ENCODE measurements around the gene SPDYE4.

Gene SPDYE4

DNA sequence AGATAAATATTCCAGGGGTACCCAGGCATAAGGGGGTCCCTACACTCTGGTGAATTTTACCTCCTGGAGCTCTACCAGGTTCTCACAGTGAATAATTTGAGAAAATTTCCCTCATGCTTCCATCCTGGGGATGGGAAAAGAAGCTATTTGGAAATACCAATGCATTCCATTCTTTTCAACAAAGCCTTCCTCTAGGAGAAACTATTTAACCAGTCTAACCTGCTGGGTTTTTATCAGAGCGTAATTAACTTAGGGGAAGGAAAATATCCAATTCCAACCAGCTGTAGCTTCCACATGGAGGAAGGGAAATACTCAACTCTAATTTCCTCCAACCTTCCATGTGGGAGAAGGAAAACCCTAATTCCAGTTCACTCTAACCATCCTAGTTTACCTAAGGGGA lies 23.8 kb upstream of the SPDYE4 start:
- no peak for DNase-seq

DNA sequence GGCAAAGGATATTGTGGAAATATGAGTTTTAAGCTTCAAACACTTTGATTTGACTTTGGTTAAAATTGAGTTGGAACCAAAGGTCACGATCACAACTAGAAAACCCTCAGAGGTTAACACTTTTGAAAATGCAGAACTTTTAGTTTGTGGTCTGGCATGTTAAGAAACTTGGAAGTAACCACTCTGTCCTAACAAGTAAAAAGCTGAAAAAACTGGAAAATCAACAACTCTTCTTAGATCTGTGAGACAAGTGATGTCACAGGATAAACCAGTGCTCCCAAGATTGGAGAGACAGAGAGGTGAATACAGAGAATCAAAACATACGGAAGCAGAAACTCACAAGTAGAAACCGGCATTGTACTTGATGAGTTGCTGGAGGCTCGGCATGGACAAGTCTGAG lies 23.4 kb upstream of the SPDYE4 start:
- DNase-seq: no peak

- no peak for DNase-seq
Observed at GRCh38 chr17:8776881-8777280, 18.5 kb upstream of the SPDYE4 start.

DNA sequence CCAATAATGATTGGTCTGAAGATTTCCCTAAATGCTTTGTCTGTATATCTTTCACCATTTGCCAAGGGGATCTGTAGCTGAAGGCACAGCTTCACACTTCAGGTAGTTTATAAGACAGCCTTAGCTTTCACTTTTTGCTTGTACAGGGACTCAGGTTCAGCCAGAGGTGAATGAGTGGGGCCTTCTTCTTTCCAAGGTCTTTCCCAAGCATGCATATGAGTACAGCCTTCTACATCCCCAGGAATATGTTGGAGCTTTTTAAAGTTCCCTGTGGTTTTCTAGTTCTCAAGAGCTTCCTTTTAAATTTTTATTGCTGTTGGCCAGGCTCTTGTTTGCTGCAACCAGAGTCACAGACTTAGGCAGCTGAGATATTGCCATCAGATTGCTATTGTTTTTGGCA lies 17.9 kb upstream of the SPDYE4 start:
- DNase-seq: no peak

GRCh38 chr17:8766731-8767130 lies 8.4 kb upstream of the SPDYE4 start:
- no peak for DNase-seq

DNA sequence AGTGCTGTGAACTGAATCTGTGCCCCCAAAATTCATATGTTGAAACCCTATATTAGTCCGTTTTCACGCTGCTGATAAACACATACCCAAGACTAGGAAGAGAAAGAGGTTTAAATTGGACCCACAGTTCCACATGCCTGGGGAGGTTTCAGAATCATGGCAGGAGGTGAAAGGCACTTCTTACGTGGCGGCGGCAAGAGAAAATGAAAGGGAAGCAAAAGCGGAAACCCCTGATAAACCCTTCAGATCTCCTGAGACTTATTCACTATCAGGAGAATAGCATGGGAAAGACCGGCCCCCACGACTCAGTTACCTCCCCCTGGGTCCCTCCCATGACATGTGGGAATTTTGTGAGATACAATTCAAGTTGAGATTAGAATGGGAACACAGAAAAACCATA lies 3.7 kb upstream of the SPDYE4 start:
- DNase-seq: no peak

DNA sequence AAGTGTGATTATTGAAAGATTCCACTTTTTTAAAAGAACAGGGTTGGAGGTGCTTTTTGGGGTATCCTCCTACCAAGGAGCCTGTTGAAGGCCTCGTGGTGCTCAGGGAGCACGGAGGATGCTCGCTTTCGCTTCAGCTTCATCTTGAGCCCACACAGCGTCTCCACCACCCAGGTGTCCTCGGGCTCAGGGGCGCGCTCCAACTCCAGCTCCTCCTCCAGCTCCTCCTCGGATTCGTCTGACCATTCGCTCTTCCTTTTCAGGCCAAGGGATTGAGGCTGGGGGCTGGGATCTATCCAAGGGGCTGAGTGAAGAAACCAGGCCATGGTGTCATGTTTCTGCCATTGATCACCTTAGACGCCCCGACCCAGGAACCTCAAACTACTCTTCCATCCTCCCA lies 1.2 kb downstream of the SPDYE4 start:
- DNase-seq: no peak

DNA sequence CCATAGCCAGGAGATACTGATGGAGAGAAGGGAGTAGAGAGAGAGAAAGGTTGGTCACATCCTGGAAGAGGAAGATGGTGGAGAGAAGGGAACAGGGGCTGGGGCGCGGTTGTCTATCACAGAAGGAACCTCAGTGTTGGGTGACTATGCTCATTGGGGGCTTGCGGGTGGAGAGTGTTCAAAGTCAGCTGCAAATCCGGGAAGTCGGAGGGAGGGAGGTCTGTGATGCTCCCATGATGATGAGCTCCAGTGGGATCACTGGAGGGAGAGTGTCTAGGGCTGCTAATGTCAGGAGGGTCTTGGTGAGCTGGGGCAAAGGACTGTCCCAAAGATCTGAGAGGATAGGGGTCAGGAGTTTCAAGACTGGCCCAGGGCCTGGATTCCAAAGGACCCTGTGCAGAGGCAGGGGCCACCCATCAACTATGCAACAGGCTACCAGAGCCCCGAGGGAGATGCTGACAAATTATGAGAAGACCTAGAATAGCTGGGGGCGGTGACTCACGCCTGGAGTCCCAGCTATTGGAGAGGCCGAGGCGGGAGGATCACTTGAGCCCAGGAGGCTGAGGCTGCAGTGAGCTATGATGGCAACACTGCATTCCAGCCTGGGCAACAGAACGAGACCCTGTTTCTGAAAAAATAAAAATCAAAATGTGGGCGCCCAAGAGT lies 2.6 kb downstream of the SPDYE4 start:
- DNase-seq: no peak

DNA sequence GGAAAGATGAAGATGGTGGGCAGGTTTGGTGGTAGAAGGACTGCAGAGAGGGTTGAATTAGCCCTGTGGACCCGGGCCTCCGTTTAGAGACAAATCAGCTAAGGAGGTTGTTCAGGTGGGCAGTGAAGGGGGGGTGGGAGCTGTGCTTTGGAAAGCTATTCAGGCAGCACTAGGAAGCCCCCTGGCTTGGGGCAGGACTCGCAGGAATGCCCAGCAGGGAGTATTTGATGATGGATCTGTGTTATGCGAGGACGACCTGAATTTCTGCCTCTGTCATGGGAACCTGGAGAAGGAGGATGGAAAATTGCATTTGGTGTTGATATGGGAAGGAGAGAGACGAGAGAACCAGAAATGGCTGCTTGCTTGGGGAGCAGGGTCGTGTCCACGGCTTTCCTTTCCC lies 3.5 kb downstream of the SPDYE4 start:
- DNase-seq: no peak

DNA sequence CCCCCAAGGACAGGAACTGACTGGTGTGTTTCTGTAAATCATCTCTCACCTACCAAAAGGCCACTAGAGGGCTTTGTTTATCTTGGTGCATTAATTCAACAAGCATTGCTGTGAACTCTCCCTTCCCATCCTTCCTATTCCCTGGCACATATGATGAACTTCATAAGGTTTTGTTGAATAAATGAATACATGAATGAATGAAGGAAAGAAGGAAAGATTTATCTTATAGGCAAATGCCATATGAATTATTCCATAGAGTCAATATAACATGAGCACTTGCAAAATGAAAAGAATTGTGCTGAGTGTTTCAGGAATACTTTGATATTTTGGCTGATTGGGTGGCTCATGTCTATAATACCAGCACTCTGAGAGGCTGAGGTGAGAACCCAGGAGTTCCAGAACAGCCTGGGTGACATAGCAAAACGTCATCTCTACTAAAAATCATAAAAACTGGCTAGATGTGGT lies 4.3 kb downstream of the SPDYE4 start:
- no peak for DNase-seq

DNA sequence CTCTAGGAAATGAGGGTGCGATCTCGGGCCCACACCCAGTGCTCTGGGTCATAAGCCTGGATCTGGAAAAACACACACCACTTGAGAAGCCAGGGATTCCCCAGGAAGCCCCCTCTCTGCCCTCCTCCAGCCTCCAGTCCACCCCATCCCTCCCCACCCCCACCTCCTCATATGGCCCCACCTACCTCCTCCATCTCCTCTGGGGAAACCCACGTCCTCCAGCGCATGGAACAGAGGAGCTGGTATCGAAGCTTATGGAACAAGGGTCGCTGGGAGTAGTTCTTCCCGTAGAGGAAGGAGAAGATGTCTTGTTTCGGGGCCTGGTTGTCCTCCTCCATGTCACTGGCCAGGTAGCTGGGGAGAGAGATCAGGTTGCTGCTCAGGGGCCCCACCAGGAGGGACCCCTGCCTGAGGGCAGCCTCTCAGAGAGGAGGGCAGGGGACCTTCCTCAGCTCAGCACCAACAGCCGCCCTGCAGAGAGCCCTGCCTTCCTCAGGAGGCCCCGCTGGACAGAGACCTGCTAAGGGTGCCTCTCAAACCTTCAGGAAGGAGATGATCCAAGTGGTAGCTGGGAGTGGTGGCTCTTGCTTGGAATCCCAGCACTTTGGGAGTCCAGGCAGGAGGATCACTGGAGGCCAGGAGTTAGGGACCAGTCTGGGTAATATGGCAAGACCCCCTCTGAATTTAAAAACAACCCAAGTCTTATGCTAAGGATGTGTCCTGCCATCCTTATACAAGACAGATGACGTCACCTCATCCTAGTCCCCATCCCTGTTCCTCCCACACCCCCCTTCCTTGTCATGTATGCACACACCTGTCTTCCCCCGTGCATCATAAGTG lies 5.0 kb downstream of the SPDYE4 start:
- DNase-seq: no peak

GRCh38 chr17:8749616-8750015 lies 8.7 kb downstream of the SPDYE4 start:
- DNase-seq: no peak

GRCh38 chr17:8747742-8748141 lies 10.6 kb downstream of the SPDYE4 start:
- DNase-seq: no peak

DNA sequence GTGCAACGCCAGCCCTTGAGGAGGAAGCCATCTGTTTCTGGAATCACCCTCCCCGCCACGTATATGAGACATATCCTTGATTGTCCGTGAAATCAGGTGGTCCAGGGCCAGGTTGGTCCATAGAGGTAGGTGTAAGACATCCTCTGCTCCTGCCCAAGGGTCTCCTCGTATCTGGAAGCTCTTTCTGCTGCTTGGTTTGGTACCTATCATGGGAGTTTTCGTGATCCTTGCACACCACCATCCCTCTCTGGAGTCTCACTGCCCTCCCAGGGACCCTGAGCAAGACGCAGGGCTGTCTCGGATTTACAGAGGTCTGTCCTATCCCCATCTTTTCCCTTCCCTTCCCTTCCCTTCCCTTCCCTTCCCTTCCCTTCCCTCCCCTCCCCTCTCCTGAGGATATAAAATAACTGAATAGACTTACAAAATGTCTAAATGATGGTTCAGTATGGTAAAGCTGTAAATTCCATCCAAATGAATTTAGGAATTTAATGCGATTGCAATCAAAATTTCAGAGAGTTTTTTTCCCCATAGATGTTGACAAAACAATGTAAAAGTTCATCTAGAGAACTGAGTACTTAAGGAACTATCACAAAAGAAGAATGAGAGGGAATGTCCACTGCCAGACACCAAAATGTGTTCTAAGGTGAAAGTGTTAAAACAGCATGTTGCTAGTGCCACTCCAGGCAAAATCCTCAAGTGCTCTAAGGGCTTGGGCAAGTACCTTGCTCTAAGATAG lies 11.7 kb downstream of the SPDYE4 start:
- DNase-seq: no peak

- DNase-seq: peak; percentile 64 to 71 (median 67)
Observed at GRCh38 chr17:8745586-8746500, 12.5 kb downstream of the SPDYE4 start.

GRCh38 chr17:8744086-8744785 lies 14.1 kb downstream of the SPDYE4 start:
- no peak for DNase-seq

- no peak for DNase-seq
Observed at GRCh38 chr17:8742819-8743218, 15.5 kb downstream of the SPDYE4 start.

- no peak for DNase-seq
Observed at GRCh38 chr17:8742274-8742673, 16.1 kb downstream of the SPDYE4 start.

DNA sequence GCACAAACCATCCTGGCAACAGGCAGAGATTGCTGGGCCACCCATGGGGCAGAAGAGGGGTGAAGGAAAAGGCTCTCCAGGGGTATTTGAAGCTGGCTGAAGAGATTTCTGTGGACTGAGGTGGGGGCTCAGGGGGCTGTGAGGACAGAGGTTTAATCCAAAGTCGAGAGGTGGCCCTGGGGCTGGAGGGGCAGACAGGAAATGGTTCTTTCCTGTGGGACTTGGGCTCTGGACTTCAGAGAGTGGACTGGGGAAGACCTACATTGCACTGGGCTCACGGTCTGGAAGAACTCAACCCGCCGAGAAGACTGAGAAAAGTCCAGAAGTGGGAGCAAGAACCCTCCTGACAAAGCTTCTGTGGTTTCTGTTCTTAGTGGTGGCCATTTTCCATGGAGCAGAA lies 16.6 kb downstream of the SPDYE4 start:
- DNase-seq: no peak

DNA sequence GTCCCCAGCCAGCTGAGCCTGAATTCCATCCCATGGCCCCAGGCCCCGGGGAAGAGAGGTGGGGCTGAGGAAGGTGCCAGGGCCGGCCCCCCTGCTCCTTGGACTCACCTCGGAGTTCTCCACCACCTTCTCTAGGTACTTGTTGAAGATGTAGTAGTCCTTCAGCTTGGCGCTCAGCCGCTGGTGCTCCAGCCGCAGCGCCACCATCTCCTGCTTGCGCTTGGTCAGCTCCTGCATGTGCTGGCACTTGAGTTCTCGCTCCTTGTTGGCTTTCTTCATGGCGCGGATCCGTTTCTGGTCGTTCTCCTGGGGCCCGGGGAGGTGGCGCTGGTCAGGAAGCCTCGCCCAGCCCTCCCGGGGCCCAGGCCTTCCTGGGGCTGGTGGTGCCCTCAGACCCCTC lies 17.0 kb downstream of the SPDYE4 start:
- DNase-seq: no peak

DNA sequence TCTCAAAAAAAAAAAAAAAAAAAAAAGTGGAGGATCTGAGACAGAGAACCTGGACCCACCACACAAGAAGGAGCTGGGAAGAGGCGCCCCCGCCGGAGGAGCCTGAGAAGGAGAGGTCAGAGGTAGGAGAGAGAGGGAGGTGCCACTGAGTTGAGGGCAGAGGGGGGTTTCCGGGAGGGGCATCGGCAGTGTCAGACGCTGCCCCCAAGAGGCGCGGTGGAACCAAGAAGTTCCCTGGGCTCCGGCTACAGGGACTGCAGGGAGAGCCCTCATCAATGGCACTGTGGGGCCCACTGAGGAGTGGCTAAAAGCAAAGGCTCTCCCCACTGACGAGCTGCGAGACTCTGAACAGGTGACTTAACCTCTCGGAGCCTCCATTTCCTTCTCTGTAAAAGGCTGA lies 17.9 kb downstream of the SPDYE4 start:
- DNase-seq: no peak

DNA sequence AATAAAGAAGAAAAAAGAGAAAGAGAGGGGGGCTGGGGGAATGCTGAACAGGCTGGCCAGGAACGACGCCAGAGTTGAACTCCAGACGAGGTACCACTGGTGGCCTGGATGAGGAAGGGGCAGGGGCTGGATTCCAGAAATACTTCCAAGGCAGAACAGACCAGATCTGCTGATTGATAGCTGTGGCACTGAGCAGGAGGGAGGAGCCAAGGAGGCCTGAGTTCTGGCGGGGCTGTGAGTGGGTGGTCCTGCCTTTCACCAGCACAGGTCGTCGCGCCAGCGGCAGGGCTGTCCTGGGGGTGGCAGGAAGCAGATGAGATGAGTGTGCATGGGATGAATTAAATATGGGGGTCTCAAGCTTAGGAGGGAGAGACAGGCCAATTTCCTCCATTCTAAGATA lies 19.2 kb downstream of the SPDYE4 start:
- no peak for DNase-seq

Data from activated CD4-positive, CD25-positive, alpha-beta regulatory T cell (primary cell).